ENCODE measurements around the gene LRBA.
"Not testable (repeated sequence)": the region's sequence is repeated elsewhere in the genome, so short reads cannot be mapped to it uniquely, and the experiment has no call there.

Gene LRBA

GRCh38 chr4:151029006-151029405 is 13.9 kb upstream of the LRBA start:
- not testable (repeated sequence) for H2BK12ac ChIP-seq (ENCODE audit: low read length); H3K4me2 ChIP-seq (ENCODE audit: insufficient read depth, low read length, poor library complexity, severe bottlenecking); H2AK5ac ChIP-seq (ENCODE audit: low read depth, low read length); H3K18ac ChIP-seq (ENCODE audit: low read length); H4K91ac ChIP-seq (ENCODE audit: low read depth, low read length, poor library complexity); H2BK120ac ChIP-seq (ENCODE audit: low read depth, low read length); H4K8ac ChIP-seq (ENCODE audit: low read depth, low read length); H2BK15ac ChIP-seq (ENCODE audit: low read length); H3K4me3 ChIP-seq (ENCODE audit: low read length in 2 of 2); H3K4ac ChIP-seq (ENCODE audit: low read length); H2BK5ac ChIP-seq (ENCODE audit: low read length); H3K79me1 ChIP-seq (ENCODE audit: low read depth, low read length); H3K23ac ChIP-seq (ENCODE audit: low read depth, low read length, poor library complexity); H3K9ac ChIP-seq (ENCODE audit: low read depth, low read length, poor library complexity); H3K4me1 ChIP-seq (ENCODE audit: control insufficient read depth in 2 of 2, insufficient read depth in 1 of 2, low read depth in 1 of 2, low read length in 2 of 2); H3K36me3 ChIP-seq (replicated peaks in 1 of 2; ENCODE audit: control insufficient read depth in 2 of 2, insufficient read depth in 2 of 2, low read length in 2 of 2); H3K9me3 ChIP-seq (replicated peaks in 1 of 2; ENCODE audit: control insufficient read depth in 2 of 2, insufficient read depth in 1 of 2, low read depth in 1 of 2, low read length in 2 of 2); DNase-seq (ENCODE audit: low spot score); H3K27me3 ChIP-seq (ENCODE audit: control insufficient read depth in 3 of 3, insufficient read depth in 3 of 3, low read depth in 1 of 3, low read length in 3 of 3); H2AFZ ChIP-seq (ENCODE audit: low read length); H3K27ac ChIP-seq (replicated peaks; ENCODE audit: low read length); H3K14ac ChIP-seq (ENCODE audit: low read length)
- no CpG with 5 or more reads among the region's 10 CpGs for WGBS, 2 donors (ENCODE audit: extremely low coverage in 2 of 2, insufficient read length in 2 of 2, insufficient replicate concordance in 1 of 2)

DNA sequence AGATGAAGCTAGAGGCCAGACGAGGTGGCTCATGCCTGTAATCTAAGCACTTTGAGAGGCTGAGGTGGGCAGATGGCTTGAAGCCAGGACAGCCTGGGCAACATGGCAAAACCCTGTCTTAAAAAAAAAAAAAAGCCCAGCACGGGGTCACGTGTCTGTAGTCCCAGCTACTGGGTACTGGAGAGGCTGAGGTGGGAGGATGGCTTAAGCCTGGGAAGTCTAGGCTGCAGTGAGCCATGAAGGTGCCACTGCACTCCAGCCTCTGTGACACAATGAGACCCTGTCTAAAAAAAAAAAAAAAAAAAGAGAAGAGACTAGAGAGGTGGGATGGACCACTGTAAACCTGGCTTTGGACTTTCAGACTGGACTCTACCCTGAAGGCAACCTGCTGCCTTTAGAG is 10.7 kb upstream of the LRBA start:
- WGBS, 2 donors (ENCODE audit: extremely low coverage in 2 of 2, insufficient read length in 2 of 2, insufficient replicate concordance in 1 of 2): no CpG with 5 or more reads among the region's 3 CpGs
- H3K4ac ChIP-seq (ENCODE audit: low read length): no peak overlapping the region
- no peak overlapping the region for H2AFZ ChIP-seq (ENCODE audit: low read length)
- no peak overlapping the region for H2BK15ac ChIP-seq (ENCODE audit: low read length)
- H3K27ac ChIP-seq (replicated peaks; ENCODE audit: low read length): no peak overlapping the region
- no peak overlapping the region for H3K4me3 ChIP-seq (ENCODE audit: low read length in 2 of 2)
- no peak overlapping the region for H2BK120ac ChIP-seq (ENCODE audit: low read depth, low read length)
- H3K4me1 ChIP-seq (ENCODE audit: control insufficient read depth in 2 of 2, insufficient read depth in 1 of 2, low read depth in 1 of 2, low read length in 2 of 2): no peaks in the 10 kb centered on the region
- H3K14ac ChIP-seq (ENCODE audit: low read length): no peak overlapping the region
- no peaks in the 10 kb centered on the region for H3K36me3 ChIP-seq (replicated peaks in 1 of 2; ENCODE audit: control insufficient read depth in 2 of 2, insufficient read depth in 2 of 2, low read length in 2 of 2)
- H3K23ac ChIP-seq (ENCODE audit: low read depth, low read length, poor library complexity): no peak overlapping the region
- H4K8ac ChIP-seq (ENCODE audit: low read depth, low read length): no peak overlapping the region
- H2BK5ac ChIP-seq (ENCODE audit: low read length): no peak overlapping the region
- no peak overlapping the region for H3K9ac ChIP-seq (ENCODE audit: low read depth, low read length, poor library complexity)
- no peak for DNase-seq (ENCODE audit: low spot score)
- H2AK5ac ChIP-seq (ENCODE audit: low read depth, low read length): no peak overlapping the region
- peaks cover 0 to 2% (median 0%) of the 10 kb centered on the region in 3 experiments for H3K27me3 ChIP-seq (ENCODE audit: control insufficient read depth in 3 of 3, insufficient read depth in 3 of 3, low read depth in 1 of 3, low read length in 3 of 3)
- H3K9me3 ChIP-seq (replicated peaks in 1 of 2; ENCODE audit: control insufficient read depth in 2 of 2, insufficient read depth in 1 of 2, low read depth in 1 of 2, low read length in 2 of 2): no peaks in the 10 kb centered on the region
- no peak overlapping the region for H2BK12ac ChIP-seq (ENCODE audit: low read length)
- H3K4me2 ChIP-seq (ENCODE audit: insufficient read depth, low read length, poor library complexity, severe bottlenecking): no peak overlapping the region
- H4K91ac ChIP-seq (ENCODE audit: low read depth, low read length, poor library complexity): no peak overlapping the region
- no peak overlapping the region for H3K18ac ChIP-seq (ENCODE audit: low read length)
- no peaks in the 10 kb centered on the region for H3K79me1 ChIP-seq (ENCODE audit: low read depth, low read length)

DNA sequence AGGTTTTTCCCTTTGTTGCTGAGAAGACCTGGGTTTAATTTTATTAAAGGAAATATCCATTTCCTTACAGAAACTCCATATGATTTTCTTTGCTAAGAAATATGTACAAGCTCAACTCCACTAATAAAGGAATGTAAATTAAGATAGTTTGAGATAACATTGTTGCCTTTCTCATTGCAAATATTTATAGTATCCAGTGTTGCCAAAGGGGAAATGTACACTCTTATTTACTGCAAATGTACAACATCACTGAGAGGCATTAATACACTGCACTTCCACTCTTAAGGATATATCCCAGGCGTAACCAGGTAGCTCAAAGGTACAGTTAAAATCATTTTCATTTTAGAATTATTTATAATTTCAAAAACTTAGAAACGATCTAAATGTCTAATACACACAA is 7.5 kb upstream of the LRBA start:
- peaks cover 0 to 6% (median 0%) of the 10 kb centered on the region in 3 experiments for H3K27me3 ChIP-seq (ENCODE audit: control insufficient read depth in 3 of 3, insufficient read depth in 3 of 3, low read depth in 1 of 3, low read length in 3 of 3)
- no peak overlapping the region for H2BK120ac ChIP-seq (ENCODE audit: low read depth, low read length)
- H4K91ac ChIP-seq (ENCODE audit: low read depth, low read length, poor library complexity): no peak overlapping the region
- H3K14ac ChIP-seq (ENCODE audit: low read length): no peak overlapping the region
- H3K4me1 ChIP-seq (ENCODE audit: control insufficient read depth in 2 of 2, insufficient read depth in 1 of 2, low read depth in 1 of 2, low read length in 2 of 2): no peaks in the 10 kb centered on the region
- no peak for DNase-seq (ENCODE audit: low spot score)
- H3K36me3 ChIP-seq (replicated peaks in 1 of 2; ENCODE audit: control insufficient read depth in 2 of 2, insufficient read depth in 2 of 2, low read length in 2 of 2): no peaks in the 10 kb centered on the region
- no CpG with 5 or more reads among the region's 2 CpGs for WGBS, 2 donors (ENCODE audit: extremely low coverage in 2 of 2, insufficient read length in 2 of 2, insufficient replicate concordance in 1 of 2)
- H3K23ac ChIP-seq (ENCODE audit: low read depth, low read length, poor library complexity): no peak overlapping the region
- no peak overlapping the region for H3K4me3 ChIP-seq (ENCODE audit: low read length in 2 of 2)
- H3K27ac ChIP-seq (replicated peaks; ENCODE audit: low read length): no peak overlapping the region
- no peak overlapping the region for H2AK5ac ChIP-seq (ENCODE audit: low read depth, low read length)
- H2BK12ac ChIP-seq (ENCODE audit: low read length): no peak overlapping the region
- H3K18ac ChIP-seq (ENCODE audit: low read length): no peak overlapping the region
- H3K9me3 ChIP-seq (replicated peaks in 1 of 2; ENCODE audit: control insufficient read depth in 2 of 2, insufficient read depth in 1 of 2, low read depth in 1 of 2, low read length in 2 of 2): no peaks in the 10 kb centered on the region
- no peak overlapping the region for H2BK5ac ChIP-seq (ENCODE audit: low read length)
- H2AFZ ChIP-seq (ENCODE audit: low read length): no peak overlapping the region
- H4K8ac ChIP-seq (ENCODE audit: low read depth, low read length): no peak overlapping the region
- no peak overlapping the region for H3K4me2 ChIP-seq (ENCODE audit: insufficient read depth, low read length, poor library complexity, severe bottlenecking)
- H3K9ac ChIP-seq (ENCODE audit: low read depth, low read length, poor library complexity): no peak overlapping the region
- H3K4ac ChIP-seq (ENCODE audit: low read length): no peak overlapping the region
- H3K79me1 ChIP-seq (ENCODE audit: low read depth, low read length): no peaks in the 10 kb centered on the region
- H2BK15ac ChIP-seq (ENCODE audit: low read length): no peak overlapping the region

DNA sequence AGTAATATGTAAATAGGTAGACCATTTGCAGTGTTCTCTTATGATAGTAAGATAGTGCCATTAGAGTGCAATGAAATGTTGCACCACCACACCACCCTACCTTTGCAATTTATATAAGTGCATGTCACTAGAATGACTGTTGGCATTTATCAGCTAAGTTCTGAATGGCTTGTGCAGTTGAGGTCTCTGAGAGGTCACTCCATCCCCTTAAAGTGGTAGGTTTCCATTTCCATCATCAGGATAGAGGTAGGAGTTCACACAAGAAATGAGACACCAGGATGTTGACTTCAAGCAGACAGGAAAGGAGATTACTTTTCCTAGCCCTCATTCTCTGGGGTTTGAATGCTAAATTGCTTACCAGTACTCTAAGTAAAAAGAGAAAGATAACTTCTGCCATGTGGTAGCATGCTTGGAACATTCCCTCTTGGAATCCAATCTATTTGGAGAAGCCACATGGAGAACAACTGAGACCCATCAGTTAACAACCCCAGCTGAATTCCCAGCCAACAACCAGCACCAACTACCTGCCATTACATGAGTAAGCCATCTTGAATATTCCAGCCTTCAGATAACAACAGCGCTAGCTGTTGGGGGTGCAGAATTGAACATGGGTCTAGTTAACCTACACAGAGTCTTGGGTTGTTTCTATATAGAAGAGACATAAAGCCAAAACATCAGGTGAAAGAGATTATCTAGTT is 6.7 kb upstream of the LRBA start:
- no peak overlapping the region for H3K27ac ChIP-seq (replicated peaks; ENCODE audit: low read length)
- H4K8ac ChIP-seq (ENCODE audit: low read depth, low read length): no peak overlapping the region
- no peak overlapping the region for H3K9ac ChIP-seq (ENCODE audit: low read depth, low read length, poor library complexity)
- H3K4me3 ChIP-seq (ENCODE audit: low read length in 2 of 2): no peak overlapping the region
- no peak overlapping the region for H3K4ac ChIP-seq (ENCODE audit: low read length)
- no peak overlapping the region for H2AFZ ChIP-seq (ENCODE audit: low read length)
- H2AK5ac ChIP-seq (ENCODE audit: low read depth, low read length): no peak overlapping the region
- H3K36me3 ChIP-seq (replicated peaks in 1 of 2; ENCODE audit: control insufficient read depth in 2 of 2, insufficient read depth in 2 of 2, low read length in 2 of 2): no peaks in the 10 kb centered on the region
- no peaks in the 10 kb centered on the region for H3K79me1 ChIP-seq (ENCODE audit: low read depth, low read length)
- H3K4me2 ChIP-seq (ENCODE audit: insufficient read depth, low read length, poor library complexity, severe bottlenecking): no peak overlapping the region
- no peak overlapping the region for H3K23ac ChIP-seq (ENCODE audit: low read depth, low read length, poor library complexity)
- H3K4me1 ChIP-seq (ENCODE audit: control insufficient read depth in 2 of 2, insufficient read depth in 1 of 2, low read depth in 1 of 2, low read length in 2 of 2): no peaks in the 10 kb centered on the region
- H3K9me3 ChIP-seq (replicated peaks in 1 of 2; ENCODE audit: control insufficient read depth in 2 of 2, insufficient read depth in 1 of 2, low read depth in 1 of 2, low read length in 2 of 2): no peaks in the 10 kb centered on the region
- H2BK120ac ChIP-seq (ENCODE audit: low read depth, low read length): no peak overlapping the region
- no peak overlapping the region for H2BK12ac ChIP-seq (ENCODE audit: low read length)
- H2BK5ac ChIP-seq (ENCODE audit: low read length): no peak overlapping the region
- no peak overlapping the region for H2BK15ac ChIP-seq (ENCODE audit: low read length)
- H4K91ac ChIP-seq (ENCODE audit: low read depth, low read length, poor library complexity): no peak overlapping the region
- H3K14ac ChIP-seq (ENCODE audit: low read length): no peak overlapping the region
- DNase-seq (ENCODE audit: low spot score): no peak
- H3K27me3 ChIP-seq (ENCODE audit: control insufficient read depth in 3 of 3, insufficient read depth in 3 of 3, low read depth in 1 of 3, low read length in 3 of 3): peaks cover 0 to 6% (median 0%) of the 10 kb centered on the region in 3 experiments
- WGBS, 2 donors (ENCODE audit: extremely low coverage in 2 of 2, insufficient read length in 2 of 2, insufficient replicate concordance in 1 of 2): no CpG with 5 or more reads among the region's 1 CpG
- no peak overlapping the region for H3K18ac ChIP-seq (ENCODE audit: low read length)
